ENCODE results near the gene TBKBP1. TPM values are rescaled to one million over a fixed set of nuclear protein-coding genes. Genes with fewer than 3 reads are reported as not detected.

The TBKBP1 gene
- total and polyA plus RNA-seq, 9 donors = 14.4 to 37.8 (median 30.0) TPM

Other genes with a start within 250 kb of the TBKBP1 start
- 96.8 TPM for gene NPEPPS, start 163.1 kb upstream of the TBKBP1 start, total RNA-seq
- 100 to 1,000 TPM; 104 to 166 (median 116) TPM for gene NPEPPS, start 163.1 kb upstream of the TBKBP1 start, polyA plus RNA-seq (ENCODE audit: insufficient read depth in 1 of 8, insufficient read length in 8 of 8, low replicate concordance in 1 of 8)
- 124 TPM for gene KPNB1, start 44.2 kb upstream of the TBKBP1 start, total RNA-seq
- gene KPNB1, start 44.2 kb upstream of the TBKBP1 start, polyA plus RNA-seq (ENCODE audit: insufficient read depth in 1 of 8, insufficient read length in 8 of 8, low replicate concordance in 1 of 8) = 100 to 1,000 TPM; 132 to 184 (median 159) TPM
- 0.09 TPM for gene TBX21, start 39.1 kb downstream of the TBKBP1 start, total RNA-seq
- gene TBX21, start 39.1 kb downstream of the TBKBP1 start, polyA plus RNA-seq (ENCODE audit: insufficient read depth in 1 of 8, insufficient read length in 8 of 8, low replicate concordance in 1 of 8) = under 1 TPM; 0.12 to 0.34 (median 0.18) TPM
- 9.7 TPM for gene OSBPL7, start 127.6 kb downstream of the TBKBP1 start, total RNA-seq
- 10 to 100 TPM in 5 of 8 donors, 1 to 10 TPM in 3; 7.1 to 18.7 (median 11.9) TPM for gene OSBPL7, start 127.6 kb downstream of the TBKBP1 start, polyA plus RNA-seq (ENCODE audit: insufficient read depth in 1 of 8, insufficient read length in 8 of 8, low replicate concordance in 1 of 8)
- 37.5 TPM for gene MRPL10, start 137.4 kb downstream of the TBKBP1 start, total RNA-seq
- 10 to 100 TPM; 47.1 to 62.9 (median 57.2) TPM for gene MRPL10, start 137.4 kb downstream of the TBKBP1 start, polyA plus RNA-seq (ENCODE audit: insufficient read depth in 1 of 8, insufficient read length in 8 of 8, low replicate concordance in 1 of 8)
- gene LRRC46, start 137.5 kb downstream of the TBKBP1 start, total RNA-seq = 0.04 TPM
- gene LRRC46, start 137.5 kb downstream of the TBKBP1 start, polyA plus RNA-seq (ENCODE audit: insufficient read depth in 1 of 8, insufficient read length in 8 of 8, low replicate concordance in 1 of 8) = 1 to 10 TPM in 5 of 8 donors, under 1 TPM in 3; 0.57 to 1.6 (median 1.1) TPM
- gene SCRN2, start 147.1 kb downstream of the TBKBP1 start, total RNA-seq = 33.8 TPM
- 10 to 100 TPM; 20.3 to 33.7 (median 24.5) TPM for gene SCRN2, start 147.1 kb downstream of the TBKBP1 start, polyA plus RNA-seq (ENCODE audit: insufficient read depth in 1 of 8, insufficient read length in 8 of 8, low replicate concordance in 1 of 8)
- 0.18 TPM for gene SP6, start 157.0 kb downstream of the TBKBP1 start, total RNA-seq
- 1 to 10 TPM in 6 of 8 donors, under 1 TPM in 2; 0.69 to 3.2 (median 1.2) TPM for gene SP6, start 157.0 kb downstream of the TBKBP1 start, polyA plus RNA-seq (ENCODE audit: insufficient read depth in 1 of 8, insufficient read length in 8 of 8, low replicate concordance in 1 of 8)
- gene SP2, start 202.1 kb downstream of the TBKBP1 start, total RNA-seq = 2.0 TPM
- 10 to 100 TPM; 13.3 to 19.5 (median 17.0) TPM for gene SP2, start 202.1 kb downstream of the TBKBP1 start, polyA plus RNA-seq (ENCODE audit: insufficient read depth in 1 of 8, insufficient read length in 8 of 8, low replicate concordance in 1 of 8)
- gene PNPO, start 247.4 kb downstream of the TBKBP1 start, total RNA-seq = 11.8 TPM
- gene PNPO, start 247.4 kb downstream of the TBKBP1 start, polyA plus RNA-seq (ENCODE audit: insufficient read depth in 1 of 8, insufficient read length in 8 of 8, low replicate concordance in 1 of 8) = 10 to 100 TPM in 1 of 8 donors, 1 to 10 TPM in 7; 5.9 to 10.2 (median 8.8) TPM

All from muscle of leg (tissue), 9 donors.